ENCODE data around the gene ERICH6B. TPM values are rescaled to one million over a fixed set of nuclear protein-coding genes. Genes with fewer than 3 reads are reported as not detected.

The ERICH6B gene
- polyA plus RNA-seq, 1 donor = 1.3 TPM

DNA sequence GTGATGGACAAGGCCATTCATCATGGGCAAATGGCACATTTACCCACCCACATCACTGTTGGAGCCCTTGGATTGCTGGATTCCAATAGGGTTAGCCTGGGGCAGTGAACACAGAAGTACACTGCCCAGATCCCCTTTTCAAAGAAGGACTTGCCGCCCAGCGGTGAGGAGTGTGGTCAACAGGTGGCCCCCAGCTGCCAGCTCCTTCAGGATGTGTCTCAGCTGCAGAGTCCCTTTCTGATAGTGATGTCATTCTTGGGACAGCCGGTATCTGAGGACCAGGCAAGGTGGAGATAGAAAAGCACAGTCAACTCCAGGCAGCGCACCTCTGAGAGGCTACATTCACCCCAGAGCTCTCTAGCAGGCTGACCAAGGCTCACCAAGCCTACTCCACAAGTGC lies 16.9 kb downstream of the ERICH6B start:
- no peak for DNase-seq

DNA sequence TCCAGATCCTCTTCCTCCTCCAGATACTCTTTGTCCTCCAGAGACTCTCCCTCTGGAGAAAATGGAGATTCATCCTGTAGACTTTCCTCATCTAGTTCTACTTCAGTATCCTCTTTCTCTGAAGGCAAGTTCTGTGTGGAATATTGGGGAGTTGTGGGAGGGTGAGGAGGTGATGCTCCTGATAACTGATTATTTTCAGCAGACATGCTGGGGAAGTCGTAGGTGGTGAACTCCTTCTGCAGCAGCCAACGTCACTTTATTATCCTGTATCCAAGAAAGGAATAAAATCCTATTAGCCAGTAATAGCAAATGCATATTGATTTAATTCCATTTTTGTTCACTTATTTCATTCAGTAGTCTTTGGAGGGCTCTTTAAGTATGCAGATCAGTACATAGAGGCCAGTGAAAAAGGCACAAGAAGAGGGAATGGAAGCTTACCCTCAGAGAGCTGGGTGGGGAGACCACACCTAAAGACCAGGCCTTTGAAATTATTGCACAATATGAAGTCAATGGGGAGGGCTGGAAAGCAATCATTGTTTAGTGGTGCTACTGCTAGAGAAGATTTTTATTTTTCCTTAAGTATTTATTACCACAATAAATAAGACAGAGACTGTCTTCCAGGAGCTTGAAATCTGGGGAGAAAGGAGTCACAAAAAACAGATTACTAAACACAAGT lies 18.6 kb downstream of the ERICH6B start:
- DNase-seq = no peak

DNA sequence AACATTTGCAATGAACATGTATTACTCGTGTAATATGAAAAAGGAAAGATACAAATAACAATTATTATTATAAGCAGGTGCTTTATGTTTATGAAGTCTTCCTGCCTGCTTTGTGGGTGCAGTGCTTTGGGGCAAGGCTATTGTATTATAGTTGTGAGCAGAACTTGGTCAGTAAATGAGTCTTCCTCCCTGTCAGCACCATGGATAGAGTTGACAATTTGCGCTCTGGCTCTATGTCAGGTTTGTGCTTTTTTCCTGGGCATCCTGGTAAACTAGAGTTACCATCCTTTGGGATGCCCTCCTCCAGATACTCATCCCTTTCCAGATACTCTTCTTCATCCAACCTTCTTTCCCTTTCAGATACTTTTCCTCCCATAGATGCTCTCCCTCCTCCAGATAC lies 19.6 kb downstream of the ERICH6B start:
- DNase-seq = no peak

- DNase-seq = no peak
These were observed 20.8 kb downstream of the ERICH6B start for GRCh38 chr13:45594764-45595163.

DNA sequence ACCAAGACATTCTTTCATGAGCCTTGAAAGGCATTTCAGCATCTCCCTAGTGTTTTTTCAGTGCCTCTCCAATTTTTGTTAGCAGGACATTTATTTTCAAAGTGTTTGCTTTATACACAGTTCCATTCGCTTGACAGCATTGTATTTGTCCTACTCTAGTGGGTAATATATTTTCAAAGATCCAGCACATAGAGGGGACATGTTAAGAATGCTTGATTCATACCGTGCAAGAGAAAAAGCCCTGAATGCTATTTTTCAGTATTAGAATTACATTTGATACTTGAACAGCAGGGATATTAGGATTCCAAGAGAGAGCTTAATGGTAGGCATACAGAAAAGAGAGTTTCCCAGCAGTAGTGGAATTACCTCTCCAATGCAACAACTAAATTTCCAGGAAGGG lies 21.3 kb downstream of the ERICH6B start:
- no peak for DNase-seq

GRCh38 chr13:45592758-45593157 lies 22.8 kb downstream of the ERICH6B start:
- no peak for DNase-seq

- DNase-seq = no peak
These were observed 25.5 kb downstream of the ERICH6B start for GRCh38 chr13:45590066-45590465.

GRCh38 chr13:45587897-45588296 lies 27.6 kb downstream of the ERICH6B start:
- no peak for DNase-seq

- DNase-seq = no peak
These were observed 30.7 kb downstream of the ERICH6B start for GRCh38 chr13:45584816-45585215.

DNA sequence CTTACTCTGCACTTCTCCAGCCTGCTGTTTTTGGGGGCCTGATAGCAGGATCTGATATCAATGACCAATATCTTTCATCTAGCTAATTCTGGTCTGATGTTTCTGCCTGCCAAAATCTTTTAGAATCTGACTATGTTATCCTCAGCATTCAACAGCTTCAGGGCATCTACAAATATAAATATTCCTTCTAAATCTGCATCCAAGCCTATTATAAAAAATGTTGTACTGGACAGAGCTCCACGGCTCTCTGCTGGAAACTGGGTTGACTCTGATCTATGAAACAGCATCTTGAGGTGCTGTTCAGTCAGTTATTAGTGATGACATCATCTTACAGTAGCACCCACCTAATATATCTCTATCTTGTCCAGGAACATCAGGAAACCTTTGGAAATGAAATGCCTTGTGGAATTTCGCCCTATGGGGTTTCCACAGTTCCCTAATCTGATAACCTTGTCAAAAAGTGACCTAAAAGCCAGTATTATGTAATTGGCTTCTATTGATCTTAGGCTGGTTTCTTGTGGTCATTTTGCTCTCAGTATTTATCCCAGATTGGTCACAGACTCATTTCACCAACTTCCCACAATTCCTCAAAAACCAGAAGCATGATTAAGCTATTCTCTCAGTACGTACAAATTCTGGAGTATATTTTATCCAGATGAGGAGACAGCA lies 33.0 kb downstream of the ERICH6B start:
- DNase-seq = no peak

DNA sequence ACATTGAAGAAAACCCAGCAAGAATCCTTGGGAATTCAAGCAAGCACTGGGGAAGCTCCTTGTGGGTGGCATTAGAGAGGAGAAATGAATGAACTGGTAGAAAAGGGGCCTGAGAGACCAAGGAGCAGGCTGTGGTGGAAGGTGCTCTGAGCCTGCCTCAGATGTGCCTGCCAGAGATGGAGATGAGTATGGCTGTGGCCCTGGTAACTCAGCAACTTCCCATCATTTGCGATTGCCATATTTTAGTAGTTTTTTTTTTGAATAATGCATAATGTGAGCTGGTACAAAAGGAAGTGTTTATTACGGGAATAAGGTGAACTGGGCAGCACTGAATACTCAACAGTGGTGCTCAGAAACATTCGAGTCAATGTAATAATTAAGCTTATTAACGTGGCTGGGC lies 39.1 kb downstream of the ERICH6B start:
- no peak for DNase-seq

DNA sequence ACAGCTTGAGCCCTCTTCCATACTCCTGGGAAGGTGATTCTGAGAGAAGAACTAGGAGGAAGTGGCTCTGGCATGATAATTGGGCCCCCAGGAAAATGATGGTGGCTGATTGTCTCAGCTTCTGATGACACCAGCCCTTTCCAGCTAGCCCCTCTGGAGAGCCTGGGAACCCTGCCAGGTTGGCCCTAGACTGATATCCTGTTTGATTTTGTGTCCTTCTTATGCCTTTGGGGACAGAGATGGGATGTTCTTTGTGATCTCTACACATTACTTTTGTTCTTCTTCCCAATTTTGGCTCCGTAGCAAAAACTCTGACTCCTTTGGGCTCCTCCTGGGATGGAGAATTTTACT lies 39.7 kb downstream of the ERICH6B start:
- DNase-seq = no peak

DNA sequence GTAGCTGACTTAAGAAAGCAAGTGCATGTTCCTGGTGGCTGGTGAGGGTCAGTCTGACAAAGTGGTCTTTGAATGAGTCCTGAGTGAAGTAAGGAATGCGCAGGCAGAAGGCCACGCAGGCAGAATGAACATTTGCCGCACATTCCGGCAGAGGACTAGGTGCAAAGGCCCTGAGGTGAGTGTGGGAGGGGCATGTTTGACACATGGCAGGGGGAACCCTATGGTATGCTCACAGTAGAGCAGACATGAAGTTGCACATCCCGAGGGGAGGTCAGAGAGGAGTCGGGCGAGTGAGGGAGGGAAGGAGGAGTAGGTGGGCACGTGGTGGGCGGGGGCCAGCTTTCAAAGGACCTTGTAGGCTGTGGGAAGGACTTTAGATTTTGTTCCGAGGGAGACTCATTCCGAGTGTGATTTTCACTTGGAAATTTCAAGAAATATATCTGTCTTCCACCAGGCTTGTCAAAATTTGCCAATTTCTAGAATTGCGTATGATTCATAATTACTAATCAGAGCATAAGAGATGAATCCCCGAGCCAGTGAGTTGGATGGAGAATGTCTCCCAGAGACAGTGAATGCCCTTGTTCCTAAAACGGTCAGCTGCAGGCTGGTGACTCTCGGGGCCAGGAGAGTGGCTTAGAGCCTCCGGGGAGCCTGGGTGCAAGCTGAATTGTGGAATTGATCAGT lies 40.3 kb downstream of the ERICH6B start:
- DNase-seq = no peak

DNA sequence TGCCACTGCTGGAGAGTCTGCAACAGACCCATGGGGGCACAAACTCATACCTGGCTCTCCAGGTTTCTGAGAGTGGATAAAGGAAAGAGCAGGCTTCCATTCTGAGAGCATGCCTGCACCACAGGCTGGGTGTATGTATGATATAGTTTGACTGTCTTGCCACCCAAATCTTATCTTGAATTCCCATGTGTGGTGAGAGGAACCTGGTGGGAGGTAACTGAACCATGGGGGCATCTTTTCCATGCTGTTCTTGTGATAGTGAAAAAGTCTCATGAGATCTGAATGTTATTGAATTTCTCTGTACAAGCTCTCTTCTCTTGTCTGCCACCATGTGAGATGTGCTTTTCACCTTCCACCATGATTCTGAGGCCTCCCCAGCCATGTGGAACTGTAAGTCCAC lies 50.2 kb downstream of the ERICH6B start:
- no peak for DNase-seq

GRCh38 chr13:45564133-45564776 lies 51.3 kb downstream of the ERICH6B start:
- DNase-seq = no peak

DNA sequence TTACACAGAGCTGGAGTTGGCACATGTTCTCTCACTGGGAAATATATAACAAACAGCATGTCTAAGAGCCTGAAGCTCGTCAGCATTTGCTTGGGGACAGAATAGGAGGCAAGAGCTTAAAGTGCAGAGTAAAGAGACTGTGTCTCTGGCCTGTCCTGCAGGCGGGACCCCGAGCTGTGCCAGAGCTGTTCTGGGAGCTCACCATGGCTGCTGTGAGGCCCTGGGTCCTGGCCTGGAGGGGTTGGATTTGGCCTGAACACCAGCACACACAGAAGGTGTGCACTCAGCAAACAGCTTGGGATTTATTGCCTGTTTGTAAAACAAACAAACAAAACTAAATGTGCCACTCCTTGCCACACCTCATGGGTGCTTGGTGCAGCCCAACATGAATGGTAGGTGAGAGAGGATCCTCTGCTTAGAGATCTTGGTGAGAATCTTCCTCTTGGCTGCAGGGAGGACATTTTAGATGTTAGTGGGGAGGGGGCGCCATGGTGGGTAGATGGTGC lies 60.9 kb downstream of the ERICH6B start:
- DNase-seq = no peak

GRCh38 chr13:45548281-45548680 lies 67.3 kb downstream of the ERICH6B start:
- no peak for DNase-seq

DNA sequence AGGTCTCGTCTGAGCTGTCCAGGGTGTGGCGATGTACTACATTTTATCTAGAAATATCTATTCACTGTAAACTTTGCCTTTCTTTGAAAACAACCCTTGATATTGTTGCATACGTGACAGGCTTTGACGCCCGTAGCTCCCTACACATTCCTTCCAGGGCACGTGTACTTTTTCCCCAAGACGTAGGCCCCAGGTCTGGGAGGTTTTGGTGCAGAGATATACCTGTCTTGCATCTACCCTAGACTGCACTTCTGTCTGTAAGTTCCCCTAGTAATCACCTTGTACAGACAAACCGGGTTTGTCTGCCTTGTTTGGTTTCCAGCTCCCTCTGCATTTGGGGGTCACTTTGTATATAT lies 69.2 kb downstream of the ERICH6B start:
- no peak for DNase-seq

DNA sequence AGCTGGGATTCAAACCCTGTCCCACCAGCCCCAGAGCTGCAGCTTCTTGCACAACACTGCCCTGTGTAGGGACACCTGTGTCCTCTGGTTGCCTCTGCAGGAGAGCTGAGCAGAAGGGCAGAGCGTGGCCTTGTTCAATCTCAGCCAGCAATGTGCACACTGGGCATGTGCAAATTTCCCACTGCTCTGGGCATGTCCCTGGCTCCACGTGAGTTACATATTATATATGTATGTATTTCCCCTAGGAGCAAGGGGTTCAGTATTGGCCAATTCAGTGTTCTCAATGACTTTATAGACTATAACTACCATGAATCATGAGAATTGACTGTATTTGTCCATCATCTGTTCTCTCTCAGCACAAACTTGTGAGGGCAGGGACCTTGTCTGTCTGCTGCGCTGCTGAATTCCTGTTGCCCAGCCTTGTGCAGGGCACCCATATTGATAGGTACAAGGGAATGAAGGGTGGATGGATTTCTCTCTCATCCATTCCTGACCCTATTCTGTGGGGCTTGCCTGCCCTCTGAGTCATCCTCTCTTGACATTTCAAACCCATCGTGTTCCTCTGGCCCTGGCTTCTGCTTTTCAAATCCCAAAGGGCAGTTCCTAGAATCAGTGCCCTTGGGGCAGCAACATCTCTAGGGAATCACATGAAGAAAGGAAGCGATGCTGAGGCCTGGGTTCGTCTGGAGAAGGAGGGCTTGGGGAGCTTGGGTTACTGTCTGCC lies 69.7 kb downstream of the ERICH6B start:
- no peak for DNase-seq

DNA sequence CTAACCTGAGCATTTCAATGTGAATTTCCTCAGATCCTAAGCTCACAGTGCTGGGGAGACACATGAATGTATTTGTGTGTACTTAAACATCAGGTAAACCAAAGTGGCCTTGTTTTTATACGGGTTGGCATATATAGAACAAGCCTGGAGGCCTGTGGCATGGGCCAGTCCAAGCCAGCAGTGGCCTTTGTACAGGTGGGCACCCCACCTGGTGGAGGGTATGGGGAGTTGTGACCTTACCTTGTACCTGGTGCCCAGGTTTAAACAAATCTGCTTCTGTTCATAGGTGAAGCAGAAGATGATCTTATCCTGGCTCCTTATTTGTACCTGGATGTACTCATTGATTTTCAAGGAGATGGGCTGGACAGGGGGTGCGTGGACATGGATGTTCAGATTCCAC lies 71.0 kb downstream of the ERICH6B start:
- no peak for DNase-seq

DNA sequence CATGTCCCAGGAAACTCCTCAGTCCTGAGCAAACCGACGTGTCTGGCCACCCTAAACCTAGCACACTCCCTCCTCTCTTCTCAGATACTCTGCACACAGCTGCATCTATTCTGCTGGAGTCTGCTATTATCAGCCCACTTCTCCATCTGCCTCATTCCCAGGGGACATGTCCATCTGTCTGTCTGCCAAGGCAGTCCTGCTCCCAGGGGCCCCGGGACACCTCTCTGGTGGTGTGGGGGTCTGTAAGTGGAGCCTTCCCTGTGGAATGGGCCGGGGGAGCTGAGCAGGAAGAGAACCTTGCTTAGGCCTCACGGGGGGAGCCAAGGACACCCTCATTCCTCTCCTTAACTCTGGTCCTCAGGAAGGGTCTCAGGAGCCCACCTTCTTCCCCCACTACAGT lies 72.7 kb downstream of the ERICH6B start:
- DNase-seq = no peak

GRCh38 chr13:45542391-45542790 lies 73.1 kb downstream of the ERICH6B start:
- DNase-seq = no peak

GRCh38 chr13:45541806-45542205 lies 73.7 kb downstream of the ERICH6B start:
- no peak for DNase-seq
